GM12878 (cell line): ENCODE data around the gene ZNHIT1.
"Not testable (repeated sequence)": the region's sequence is repeated elsewhere in the genome, so short reads cannot be mapped to it uniquely, and the experiment has no call there.

Source experiments
- ASH2L ChIP-seq: fragments of 300-600, 200-600 bp; sonication (generic); IDR thresholded peaks from 2 replicates; pipeline ENCODE4 v1.6.1; 2017; ENCODE audit warnings: low read depth, mild to moderate bottlenecking, borderline replicate concordance
- EZH2 ChIP-seq: IDR thresholded peaks from 2 replicates; pipeline ENCODE4 v1.6.1; 2012; ENCODE audit warnings: low read depth, mild to moderate bottlenecking, control low read depth, inconsistent platforms, low read length, borderline replicate concordance; ENCODE audit not compliant: control insufficient read depth
- MXI1 ChIP-seq: fragments of 150-350 bp; IDR thresholded peaks from 2 replicates; pipeline ENCODE4 v1.6.1; 2011; ENCODE audit warnings: low read depth, mild to moderate bottlenecking, inconsistent platforms, low read length, improper control_type of control experiment
- POLR2A ChIP-seq: IDR thresholded peaks from 2 replicates; pipeline ENCODE4 v1.6.1; 2011; ENCODE audit warnings: low read depth, mild to moderate bottlenecking, low read length
- RAD51 ChIP-seq: fragments of 450-650 bp; IDR thresholded peaks from 2 replicates; pipeline ENCODE4 v1.6.1; 2016; ENCODE audit warnings: moderate library complexity, mild to moderate bottlenecking, inconsistent platforms
- RFX5 ChIP-seq: IDR thresholded peaks from 2 replicates; pipeline ENCODE4 v1.6.1; 2011; ENCODE audit warnings: low read depth, low read length, improper control_type of control experiment
- TF ChIP-seq, protein P1 (sequence below): IDR thresholded peaks from 2 replicates; pipeline ENCODE4 v1.6.1; 2012; ENCODE audit warnings: low read depth, low read length, improper control_type of control experiment

DNA sequence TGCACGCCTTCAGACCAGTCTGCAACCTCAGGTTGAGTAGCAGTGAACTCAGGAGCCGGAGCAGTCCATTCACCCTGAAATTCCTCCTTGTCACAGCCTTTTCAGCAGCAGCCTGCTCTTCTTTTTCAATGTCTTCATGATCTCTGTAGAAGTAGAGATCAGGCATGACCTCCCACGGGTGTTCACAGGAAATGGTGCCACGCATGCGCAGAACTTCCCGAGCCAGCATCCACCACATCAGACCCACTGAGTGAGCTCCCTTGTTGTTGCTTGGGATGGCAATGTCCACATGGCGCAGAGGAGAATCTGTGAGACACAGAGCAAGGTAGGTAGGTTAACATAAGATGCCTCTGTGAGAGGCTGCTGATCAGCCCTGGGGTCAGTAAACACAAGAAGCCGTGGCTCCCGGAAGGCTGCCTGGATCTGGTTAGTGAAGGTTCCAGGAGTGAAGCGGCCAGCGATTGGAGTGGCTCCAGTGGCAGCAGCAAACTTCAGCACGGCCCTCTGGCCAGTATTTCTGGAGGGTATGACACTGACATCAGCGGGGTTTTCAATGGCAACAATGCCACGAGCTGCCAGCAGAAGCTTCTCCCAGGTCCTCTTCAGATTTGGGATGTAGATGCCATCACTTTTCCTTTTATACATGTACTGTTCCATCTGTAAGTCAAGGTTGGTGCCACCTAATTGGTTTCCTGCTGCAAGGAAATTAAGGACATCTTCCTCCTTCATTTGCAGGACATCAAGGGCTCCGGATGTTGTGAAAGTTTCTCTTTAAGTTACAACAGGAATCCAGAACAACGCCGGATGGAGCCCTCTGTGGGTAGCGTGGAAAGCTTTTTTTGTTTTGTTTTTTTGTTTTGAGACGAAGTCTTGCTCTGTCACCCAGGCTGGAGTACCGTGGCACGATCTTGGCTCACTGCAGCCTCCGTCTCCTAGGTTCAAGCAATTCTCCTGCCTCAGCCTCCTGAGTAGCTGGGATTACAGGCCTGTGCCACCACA, 13.9 kb upstream of the ZNHIT1 start:
- not testable (repeated sequence) for TF ChIP-seq RFX5, MXI1, POLR2A, ASH2L, EZH2, RAD51
- TF ChIP-seq, protein P1, sequence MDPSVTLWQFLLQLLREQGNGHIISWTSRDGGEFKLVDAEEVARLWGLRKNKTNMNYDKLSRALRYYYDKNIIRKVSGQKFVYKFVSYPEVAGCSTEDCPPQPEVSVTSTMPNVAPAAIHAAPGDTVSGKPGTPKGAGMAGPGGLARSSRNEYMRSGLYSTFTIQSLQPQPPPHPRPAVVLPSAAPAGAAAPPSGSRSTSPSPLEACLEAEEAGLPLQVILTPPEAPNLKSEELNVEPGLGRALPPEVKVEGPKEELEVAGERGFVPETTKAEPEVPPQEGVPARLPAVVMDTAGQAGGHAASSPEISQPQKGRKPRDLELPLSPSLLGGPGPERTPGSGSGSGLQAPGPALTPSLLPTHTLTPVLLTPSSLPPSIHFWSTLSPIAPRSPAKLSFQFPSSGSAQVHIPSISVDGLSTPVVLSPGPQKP: not testable (repeated sequence)
